NB4 (cell line): ENCODE measurements around the gene MRM3.
A peak's percentile ranks its signal among the peaks of the same experiment; 100 is the strongest.
"Not testable (repeated sequence)": the region's sequence is repeated elsewhere in the genome, so short reads cannot be mapped to it uniquely, and the experiment has no call there.

Experiments
- DNase-seq: peaks from one replicate; pipeline ENCODE4 v3.0.0; 2010; ENCODE audit warnings: low read depth
- H3K4me3 ChIP-seq: one replicate; pipeline ENCODE4 v1.5.1; 2011; ENCODE audit warnings: mild to moderate bottlenecking, low read depth, low read length, moderate library complexity
- MAX ChIP-seq: IDR thresholded peaks from 2 replicates; pipeline ENCODE4 v1.6.1; 2011; ENCODE audit warnings: low read depth, low read length
- MYC ChIP-seq: IDR thresholded peaks from 2 replicates; pipeline ENCODE4 v1.6.1; 2011; ENCODE audit warnings: low read depth, low read length
- POLR2A ChIP-seq: IDR thresholded peaks from 2 replicates; pipeline ENCODE4 v1.6.1; 2011; ENCODE audit warnings: mild to moderate bottlenecking; ENCODE audit not compliant: insufficient read length; ENCODE audit errors: extremely low read depth
- TF ChIP-seq, protein P1 (sequence below): IDR thresholded peaks from one replicate; pipeline ENCODE4 v1.5.1; 2012; ENCODE audit warnings: low read depth, low read length

MRM3 gene

DNA sequence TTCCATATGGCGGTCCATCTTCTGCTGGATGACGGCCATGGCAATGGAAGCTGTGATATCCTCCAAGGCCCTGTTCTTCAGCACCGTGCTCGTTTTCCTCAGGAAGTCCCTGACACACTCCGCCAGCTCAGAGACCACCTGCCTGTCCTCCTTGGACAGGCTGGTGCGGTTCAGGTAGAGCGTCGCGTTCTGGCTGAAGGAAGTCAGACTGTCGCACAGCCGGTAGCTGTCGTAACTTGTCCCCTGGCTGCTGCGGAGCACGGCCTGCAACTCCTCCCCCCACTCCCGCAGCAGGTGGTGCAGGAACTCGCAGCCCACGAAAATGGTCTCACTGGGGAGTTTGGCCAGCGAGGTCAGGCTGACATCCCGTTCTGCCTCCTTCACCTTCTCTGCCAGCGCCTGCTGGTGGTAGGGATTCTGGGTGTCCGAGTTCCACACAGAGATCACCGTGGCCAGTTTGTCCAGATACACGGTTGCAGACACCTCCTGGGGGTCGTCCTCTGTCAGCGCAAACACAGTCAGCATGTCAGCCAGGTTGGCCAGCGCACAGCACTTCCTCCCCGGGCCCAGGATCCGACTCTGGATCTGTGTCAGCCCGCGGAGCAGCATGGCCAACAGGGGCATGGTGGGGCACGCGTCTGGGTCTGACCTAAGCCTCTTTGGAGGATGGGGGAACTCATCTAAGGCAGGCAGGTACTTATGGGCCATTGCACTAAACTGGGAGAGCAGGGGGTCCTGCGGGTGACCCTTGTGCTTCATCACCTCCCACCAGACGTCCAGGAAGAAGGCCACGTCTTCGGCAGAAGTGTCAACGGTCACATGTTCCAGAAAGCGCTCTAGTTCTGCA lies 35.1 kb upstream of the MRM3 start:
- no peak for DNase-seq
- TF ChIP-seq MYC (no peak), MAX (no peak), POLR2A (no peak)
- TF ChIP-seq, protein P1, sequence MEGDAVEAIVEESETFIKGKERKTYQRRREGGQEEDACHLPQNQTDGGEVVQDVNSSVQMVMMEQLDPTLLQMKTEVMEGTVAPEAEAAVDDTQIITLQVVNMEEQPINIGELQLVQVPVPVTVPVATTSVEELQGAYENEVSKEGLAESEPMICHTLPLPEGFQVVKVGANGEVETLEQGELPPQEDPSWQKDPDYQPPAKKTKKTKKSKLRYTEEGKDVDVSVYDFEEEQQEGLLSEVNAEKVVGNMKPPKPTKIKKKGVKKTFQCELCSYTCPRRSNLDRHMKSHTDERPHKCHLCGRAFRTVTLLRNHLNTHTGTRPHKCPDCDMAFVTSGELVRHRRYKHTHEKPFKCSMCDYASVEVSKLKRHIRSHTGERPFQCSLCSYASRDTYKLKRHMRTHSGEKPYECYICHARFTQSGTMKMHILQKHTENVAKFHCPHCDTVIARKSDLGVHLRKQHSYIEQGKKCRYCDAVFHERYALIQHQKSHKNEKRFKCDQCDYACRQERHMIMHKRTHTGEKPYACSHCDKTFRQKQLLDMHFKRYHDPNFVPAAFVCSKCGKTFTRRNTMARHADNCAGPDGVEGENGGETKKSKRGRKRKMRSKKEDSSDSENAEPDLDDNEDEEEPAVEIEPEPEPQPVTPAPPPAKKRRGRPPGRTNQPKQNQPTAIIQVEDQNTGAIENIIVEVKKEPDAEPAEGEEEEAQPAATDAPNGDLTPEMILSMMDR = no peak
- H3K4me3 ChIP-seq = no peak overlapping the region

DNA sequence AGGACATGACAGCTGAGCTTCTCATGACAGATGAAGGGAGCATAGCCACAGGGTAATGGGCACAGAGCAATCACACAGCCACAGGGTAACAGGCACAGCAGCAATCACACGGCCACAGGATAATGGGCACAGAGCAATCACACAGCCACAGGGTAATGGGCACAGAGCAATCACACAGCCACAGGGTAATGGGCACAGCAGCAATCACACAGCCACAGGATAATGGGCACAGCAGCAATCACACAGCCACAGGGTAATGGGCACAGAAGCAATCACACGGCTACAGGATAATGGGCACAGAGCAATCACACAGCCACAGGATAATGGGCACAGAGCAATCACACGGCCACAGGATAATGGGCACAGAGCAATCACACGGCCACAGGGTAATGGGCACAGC lies 33.5 kb upstream of the MRM3 start:
- DNase-seq = not testable (repeated sequence)

DNA sequence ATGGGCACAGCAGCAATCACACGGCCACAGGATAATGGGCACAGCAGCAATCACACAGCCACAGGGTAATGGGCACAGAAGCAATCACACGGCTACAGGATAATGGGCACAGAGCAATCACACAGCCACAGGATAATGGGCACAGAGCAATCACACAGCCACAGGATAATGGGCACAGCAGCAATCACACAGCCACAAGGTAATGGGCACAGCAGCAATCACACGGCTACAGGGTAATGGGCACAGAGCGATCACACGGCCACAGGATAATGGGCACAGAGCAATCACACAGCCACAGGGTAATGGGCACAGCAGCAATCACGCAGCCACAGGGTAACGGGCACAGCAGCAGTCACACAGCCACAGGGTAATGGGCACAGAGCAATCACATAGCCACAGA lies 32.8 kb upstream of the MRM3 start:
- peak overlapping the region; percentile 17 for H3K4me3 ChIP-seq
- not testable (repeated sequence) for DNase-seq

More for the DNA sequence above, 33.5 kb upstream of the MRM3 start:
- not testable (repeated sequence) for H3K4me3 ChIP-seq

DNA sequence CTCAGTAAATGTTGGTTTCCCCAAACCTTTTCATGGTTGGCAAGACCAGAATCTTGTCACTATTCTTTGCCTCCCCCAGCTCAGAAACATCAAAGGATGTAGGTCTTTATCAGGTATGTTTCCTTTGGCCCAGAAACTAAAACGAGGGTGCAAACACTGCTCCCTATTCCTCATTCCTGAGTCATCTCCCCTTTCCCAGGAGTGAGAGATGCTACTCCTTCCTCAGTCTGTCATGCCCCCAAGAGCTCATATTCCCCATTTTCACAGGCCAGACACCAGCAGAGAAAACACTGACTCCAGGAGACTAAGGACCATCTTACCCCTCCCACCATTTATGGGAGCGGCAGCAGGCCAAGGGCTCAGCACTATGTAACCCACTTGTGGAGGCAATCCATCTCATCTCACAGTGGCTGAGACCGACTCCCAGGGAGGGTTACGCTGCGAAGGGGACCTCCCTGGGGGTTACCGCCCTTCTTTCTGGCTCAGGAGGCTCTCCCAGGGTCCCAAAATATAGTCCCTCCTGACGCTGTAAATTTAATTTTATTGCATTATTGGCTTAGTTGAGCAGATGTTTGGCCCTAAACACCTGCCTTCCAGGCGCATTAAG lies 31.6 kb upstream of the MRM3 start:
- DNase-seq = no peak
- H3K4me3 ChIP-seq = peak overlapping the region; percentile 88
- no peak for TF ChIP-seq MAX
- no peak for TF ChIP-seq POLR2A
- TF ChIP-seq MYC = no peak
- TF ChIP-seq, protein P1 = no peak

GRCh38 chr17:751269-752001 lies 30.7 kb upstream of the MRM3 start:
- DNase-seq = peak; percentile 69
- H3K4me3 ChIP-seq = peak overlapping the region; percentile 88
- TF ChIP-seq MYC = peak; percentile 73; the same call in 1 of the 2 replicates
- peak; percentile 89 for TF ChIP-seq MAX
- no peak for TF ChIP-seq POLR2A
- TF ChIP-seq, protein P1 = no peak

- TF ChIP-seq POLR2A (peak; percentile 62), MAX (no peak), MYC (peak; percentile 50; the same call in 1 of the 2 replicates)
- TF ChIP-seq, protein P1 = peak; percentile 63
- peak within 1 kb of the TSS; percentile 88 for H3K4me3 ChIP-seq
- DNase-seq = peak; percentile 90
Measured at GRCh38 chr17:752002-752619, 30.0 kb upstream of the MRM3 start, which contains the start of gene GEMIN4. GEMIN4 (minus strand) TSS chr17:752264; CDS start chr17:752142, 122 bp downstream.
